Measurements from ENCODE around the gene MOB3B. TPM values are rescaled to one million over a fixed set of nuclear protein-coding genes. Genes with fewer than 3 reads are reported as not detected.

Gene MOB3B
- total RNA-seq, 1 donor, result under 0.01 TPM

DNA sequence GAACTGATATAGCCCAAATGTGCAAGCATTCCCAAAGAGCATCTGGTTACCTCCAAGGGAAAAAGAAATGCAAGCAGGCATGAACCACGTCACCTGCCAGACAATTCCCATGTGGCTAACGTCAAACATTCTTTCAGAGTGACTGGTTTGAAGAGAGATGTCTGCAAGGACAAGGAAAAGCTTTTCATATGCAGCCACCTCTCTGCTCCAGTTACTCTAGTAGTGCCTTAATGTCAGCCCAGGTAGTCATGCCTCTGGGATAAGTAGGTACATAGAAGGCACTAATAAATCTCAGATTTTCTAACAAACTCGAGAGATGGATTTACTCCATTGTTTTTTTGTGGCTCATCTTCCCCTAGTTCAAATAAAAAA lies 102.4 kb downstream of the MOB3B start:
- TF ChIP-seq, protein P1, sequence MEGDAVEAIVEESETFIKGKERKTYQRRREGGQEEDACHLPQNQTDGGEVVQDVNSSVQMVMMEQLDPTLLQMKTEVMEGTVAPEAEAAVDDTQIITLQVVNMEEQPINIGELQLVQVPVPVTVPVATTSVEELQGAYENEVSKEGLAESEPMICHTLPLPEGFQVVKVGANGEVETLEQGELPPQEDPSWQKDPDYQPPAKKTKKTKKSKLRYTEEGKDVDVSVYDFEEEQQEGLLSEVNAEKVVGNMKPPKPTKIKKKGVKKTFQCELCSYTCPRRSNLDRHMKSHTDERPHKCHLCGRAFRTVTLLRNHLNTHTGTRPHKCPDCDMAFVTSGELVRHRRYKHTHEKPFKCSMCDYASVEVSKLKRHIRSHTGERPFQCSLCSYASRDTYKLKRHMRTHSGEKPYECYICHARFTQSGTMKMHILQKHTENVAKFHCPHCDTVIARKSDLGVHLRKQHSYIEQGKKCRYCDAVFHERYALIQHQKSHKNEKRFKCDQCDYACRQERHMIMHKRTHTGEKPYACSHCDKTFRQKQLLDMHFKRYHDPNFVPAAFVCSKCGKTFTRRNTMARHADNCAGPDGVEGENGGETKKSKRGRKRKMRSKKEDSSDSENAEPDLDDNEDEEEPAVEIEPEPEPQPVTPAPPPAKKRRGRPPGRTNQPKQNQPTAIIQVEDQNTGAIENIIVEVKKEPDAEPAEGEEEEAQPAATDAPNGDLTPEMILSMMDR (IDR thresholded peaks at IDR 0.05; ENCODE audit: extremely low read depth, low read depth, low read length), result no peak

DNA sequence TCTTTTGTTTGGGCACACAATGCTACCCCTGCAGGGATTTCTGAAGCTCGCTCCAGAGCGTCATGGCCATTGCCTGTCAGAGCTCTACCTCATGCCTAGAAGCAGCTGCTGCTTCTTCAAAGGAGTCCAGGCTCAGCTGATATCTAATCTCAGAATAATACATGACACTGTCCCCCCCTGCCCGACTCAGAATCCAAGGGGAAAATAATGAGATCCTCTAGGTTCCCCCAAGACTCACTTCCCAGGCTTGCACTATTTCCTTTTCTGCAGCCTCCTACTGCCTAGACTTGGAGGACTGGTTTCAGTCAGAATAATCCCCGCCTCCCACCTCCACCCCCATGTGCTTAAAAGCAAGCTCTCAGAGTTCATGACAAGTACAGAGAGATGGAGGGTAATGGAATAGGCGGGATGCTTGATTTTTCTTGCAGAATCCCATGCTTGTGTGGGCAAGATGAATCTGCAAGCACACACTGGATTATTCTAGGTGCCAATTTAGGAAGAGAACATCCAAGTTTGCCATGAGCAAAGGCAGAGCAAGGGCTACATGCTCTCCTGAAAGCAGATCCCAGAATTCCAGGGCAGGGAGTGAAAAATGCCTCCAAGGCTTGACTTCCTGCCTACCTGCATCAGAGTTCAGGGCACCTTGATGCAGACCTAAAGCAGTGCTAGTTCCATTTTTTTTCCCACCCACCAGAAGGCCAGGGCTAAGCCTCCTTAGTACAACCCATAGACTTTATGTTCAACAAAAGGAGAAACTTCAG lies 102.9 kb downstream of the MOB3B start:
- Histone ChIP-seq H3K27ac (ENCODE audit: low read depth, low read length) (no peak overlapping the region), H3K4me1 (ENCODE audit: insufficient read depth, low read length) (no peaks in the 10 kb centered on the region), H3K27me3 (ENCODE audit: insufficient read depth, low read length) (no peaks in the 10 kb centered on the region), H3K9me3 (ENCODE audit: low read depth, low read length) (no peaks in the 10 kb centered on the region), H3K36me3 (ENCODE audit: insufficient read depth, low read length) (no peaks in the 10 kb centered on the region), H3K4me3 (ENCODE audit: insufficient read depth, low read length) (no peak overlapping the region), H4K20me1 (ENCODE audit: insufficient read depth, low read length) (no peaks in the 10 kb centered on the region), H2AFZ (ENCODE audit: low read length) (no peak overlapping the region), H3K4me2 (ENCODE audit: insufficient read depth, low read length) (no peak overlapping the region), H3K79me2 (ENCODE audit: insufficient read depth, low read length) (no peaks in the 10 kb centered on the region)
- TF ChIP-seq, protein P1 (IDR thresholded peaks at IDR 0.05; ENCODE audit: extremely low read depth, low read depth, low read length), result no peak
- no peak for DNase-seq (ENCODE audit: insufficient read length, low spot score, missing footprints)

More for the DNA sequence above, 102.4 kb downstream of the MOB3B start:
- Histone ChIP-seq H3K27me3 (ENCODE audit: insufficient read depth, low read length) (no peaks in the 10 kb centered on the region), H3K27ac (ENCODE audit: low read depth, low read length) (no peak overlapping the region), H3K79me2 (ENCODE audit: insufficient read depth, low read length) (no peaks in the 10 kb centered on the region), H4K20me1 (ENCODE audit: insufficient read depth, low read length) (no peaks in the 10 kb centered on the region), H3K36me3 (ENCODE audit: insufficient read depth, low read length) (no peaks in the 10 kb centered on the region), H3K4me1 (ENCODE audit: insufficient read depth, low read length) (no peaks in the 10 kb centered on the region), H3K9me3 (ENCODE audit: low read depth, low read length) (no peaks in the 10 kb centered on the region), H3K4me3 (ENCODE audit: insufficient read depth, low read length) (no peak overlapping the region), H3K4me2 (ENCODE audit: insufficient read depth, low read length) (no peak overlapping the region), H2AFZ (ENCODE audit: low read length) (no peak overlapping the region)
- no peak for DNase-seq (ENCODE audit: insufficient read length, low spot score, missing footprints)

DNA sequence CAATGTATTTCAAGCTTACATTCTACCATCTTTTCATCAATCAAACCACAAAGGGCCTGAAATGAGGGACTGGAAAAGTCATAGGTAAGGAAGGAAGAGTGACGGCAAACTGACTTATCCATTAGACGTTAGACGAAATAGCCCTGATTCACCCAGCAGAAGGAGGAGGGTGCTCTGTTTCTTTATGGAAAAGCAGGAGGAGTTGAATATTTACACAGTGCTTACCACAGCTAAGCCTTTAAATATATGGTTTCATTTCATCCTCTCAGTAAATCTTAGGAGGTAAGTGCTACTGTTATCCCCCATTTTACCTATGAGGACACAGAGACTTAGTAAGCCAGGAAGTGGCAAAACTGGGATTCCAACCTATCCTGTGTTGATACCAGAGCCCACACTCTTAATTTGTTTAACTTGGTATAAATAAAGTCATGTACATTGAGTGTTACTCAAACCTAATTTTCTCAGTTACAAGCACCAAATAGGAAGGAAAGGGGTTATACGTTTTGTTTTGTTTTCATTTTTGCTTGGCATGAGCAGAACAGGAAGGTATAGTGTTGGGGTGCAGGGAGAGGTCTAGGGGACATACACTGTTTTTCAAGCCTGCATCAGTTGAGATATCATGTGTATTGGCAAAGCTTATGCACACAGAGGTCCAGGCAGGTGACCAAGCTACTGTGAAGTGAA lies 103.6 kb downstream of the MOB3B start:
- H3K36me3 ChIP-seq (ENCODE audit: insufficient read depth, low read length), result no peaks in the 10 kb centered on the region
- DNase-seq (ENCODE audit: insufficient read length, low spot score, missing footprints), result no peak
- H3K4me2 ChIP-seq (ENCODE audit: insufficient read depth, low read length), result no peak overlapping the region
- H3K4me1 ChIP-seq (ENCODE audit: insufficient read depth, low read length), result no peaks in the 10 kb centered on the region
- no peak overlapping the region for H3K27ac ChIP-seq (ENCODE audit: low read depth, low read length)
- H3K4me3 ChIP-seq (ENCODE audit: insufficient read depth, low read length), result no peak overlapping the region
- no peaks in the 10 kb centered on the region for H3K9me3 ChIP-seq (ENCODE audit: low read depth, low read length)
- H4K20me1 ChIP-seq (ENCODE audit: insufficient read depth, low read length), result no peaks in the 10 kb centered on the region
- no peaks in the 10 kb centered on the region for H3K79me2 ChIP-seq (ENCODE audit: insufficient read depth, low read length)
- TF ChIP-seq, protein P1 (IDR thresholded peaks at IDR 0.05; ENCODE audit: extremely low read depth, low read depth, low read length), result no peak
- H2AFZ ChIP-seq (ENCODE audit: low read length), result no peak overlapping the region
- H3K27me3 ChIP-seq (ENCODE audit: insufficient read depth, low read length), result no peaks in the 10 kb centered on the region

Data from osteoblast (primary cell).